NCI-H748 (cell line): Measurements from ENCODE around the gene PPL.
"Not testable (repeated sequence)": the region's sequence is repeated elsewhere in the genome, so short reads cannot be mapped to it uniquely, and the experiment has no call there.

Source experiments
- DNase-seq: peaks from one replicate; lab custom pipeline; 2025; ENCODE audit not compliant: unreplicated experiment; lab: John Stamatoyannopoulos, UW

The PPL gene

GRCh38 chr16:4960579-4960978 is 23.6 kb upstream of the PPL start:
- no peak for DNase-seq

GRCh38 chr16:4958510-4959438 is 21.8 kb upstream of the PPL start:
- DNase-seq = no peak

- DNase-seq = peak; percentile 95
Observed at GRCh38 chr16:4957720-4958509, 21.0 kb upstream of the PPL start, which contains the start of gene SEC14L5. TSS of gene SEC14L5 (plus strand) at chr16:4958330. CDS start at chr16:4959324, 994 bp downstream.

- peak; percentile 53 for DNase-seq
Observed at GRCh38 chr16:4957420-4957719, 20.4 kb upstream of the PPL start.

GRCh38 chr16:4954714-4955113 is 17.8 kb upstream of the PPL start:
- DNase-seq = no peak

- not testable (repeated sequence) for DNase-seq
Observed at GRCh38 chr16:4951583-4951982, 14.6 kb upstream of the PPL start.

- DNase-seq = no peak
Observed at GRCh38 chr16:4949986-4950385, 13.0 kb upstream of the PPL start.

- no peak for DNase-seq
Observed at GRCh38 chr16:4948903-4949766, 12.2 kb upstream of the PPL start.

- DNase-seq = peak; percentile 54
Observed at GRCh38 chr16:4947722-4948503, 11.0 kb upstream of the PPL start.

GRCh38 chr16:4946917-4947316 is 10.0 kb upstream of the PPL start:
- no peak for DNase-seq

GRCh38 chr16:4945560-4946502 is 8.9 kb upstream of the PPL start:
- DNase-seq = no peak

GRCh38 chr16:4944333-4945281 is 7.7 kb upstream of the PPL start:
- DNase-seq = peak; percentile 81

- no peak for DNase-seq
Observed at GRCh38 chr16:4942481-4942880, 5.5 kb upstream of the PPL start.

- no peak for DNase-seq
Observed at GRCh38 chr16:4940719-4941118, 3.8 kb upstream of the PPL start.

- DNase-seq = no peak
Observed at GRCh38 chr16:4938683-4939030, 1.7 kb upstream of the PPL start.

GRCh38 chr16:4937782-4938682 is 1.1 kb upstream of the PPL start:
- no peak for DNase-seq
